Liver (tissue), 6 donors: ENCODE measurements around the gene NCKAP5L. TPM values are rescaled to one million over a fixed set of nuclear protein-coding genes. Genes with fewer than 3 reads are reported as not detected.

Source experiments
- CTCF ChIP-seq: fragments of 150-350 bp; IDR thresholded peaks from 2 replicates; pipeline ENCODE4 v1.5.1; 2017; ENCODE audit warnings: improper control_type of control experiment, low read depth, low read length; ENCODE audit not compliant: missing input control
- RXRA ChIP-seq, 2 donors: IDR thresholded peaks; 2 replicates each; pipeline ENCODE4 v1.6.1; 2017 to 2018; ENCODE audit warnings: antibody characterized with exemption in 2 of 2, mild to moderate bottlenecking in 1 of 2
- SP1 ChIP-seq: IDR thresholded peaks from 2 replicates; pipeline ENCODE4 v1.6.1; 2018; ENCODE audit warnings: antibody characterized with exemption, mild to moderate bottlenecking
- ZBTB33 ChIP-seq: IDR thresholded peaks from 2 replicates; pipeline ENCODE4 v1.6.1; 2016; ENCODE audit warnings: antibody characterized with exemption
- polyA plus RNA-seq, 2 donors: library from polyadenylated mRNA; stranded (reverse) in 1 of 2; unstranded in 1 of 2; fragments of 200-250 nt in 1 of 2; fragments of >200 nt in 1 of 2; fragmentation: Nextera tagmentation in 1 of 2; extraction: Ambion mirVana in 1 of 2; gene quantifications; one replicate each; pipeline versions ENCODE4 v1.2.1 to v1.2.3, GENCODE V29; 2013 to 2015
- small RNA-seq: library from RNA; depleted of rRNA; stranded (forward); fragments of <200 nt; gene quantifications from one replicate; pipeline ENCODE3, GENCODE V24; 2014
- total RNA-seq, 2 donors: library from RNA; depleted of rRNA; stranded (reverse); fragments of >200 nt; gene quantifications; one replicate each; pipeline ENCODE4 v1.2.3, GENCODE V29; 2014
- donor health status: healthy.
- donor health status: healthy.
- donor health status: healthy.

The NCKAP5L gene
- total and polyA plus RNA-seq, 4 donors, result 2.9 to 6.8 (median 4.2) TPM

GRCh38 chr12:49741882-49742620 lies 86.2 kb downstream of the NCKAP5L start (continued):
- peak; percentile 93 for TF ChIP-seq SP1
- TF ChIP-seq ZBTB33, result peak; percentile 73
- TF ChIP-seq CTCF, result no peak
- TF ChIP-seq RXRA (IDR thresholded peaks at IDR 0.05), result peak; percentile 94 to 97

Small RNA genes within 50 kb of the gene (small RNA-seq; reads per million reads assigned to genes)
- not detected for gene LSM6P2

Other genes with a start within 250 kb of the NCKAP5L start
- under 1 TPM; 0.19 to 0.84 TPM for gene FAM186B, start 222.8 kb downstream of the NCKAP5L start, total RNA-seq
- gene FAM186B, start 222.8 kb downstream of the NCKAP5L start, polyA plus RNA-seq, result under 1 TPM; 0.33 to 0.51 TPM
- 1 to 10 TPM; 2.4 to 4.8 TPM for gene PRPF40B, start 204.9 kb downstream of the NCKAP5L start, total RNA-seq
- 1 to 10 TPM; 3.4 to 4.3 TPM for gene PRPF40B, start 204.9 kb downstream of the NCKAP5L start, polyA plus RNA-seq
- 1 to 10 TPM; 4.0 to 4.5 TPM for gene FMNL3, start 121.0 kb downstream of the NCKAP5L start, total RNA-seq
- gene FMNL3, start 121.0 kb downstream of the NCKAP5L start, polyA plus RNA-seq, result 1 to 10 TPM in 1 of 2 donors, under 1 TPM in 1; 0.72 to 1.2 TPM
- gene TMBIM6, start 86.9 kb downstream of the NCKAP5L start, total RNA-seq, result 100 to 1,000 TPM; 464 to 740 TPM
- 1,000 to 10,000 TPM in 1 of 2 donors, 100 to 1,000 TPM in 1; 687 to 1,207 TPM for gene TMBIM6, start 86.9 kb downstream of the NCKAP5L start, polyA plus RNA-seq
- 1 to 10 TPM; 1.7 to 4.4 TPM for gene BCDIN3D, start 14.7 kb upstream of the NCKAP5L start, total RNA-seq
- 1 to 10 TPM; 2.0 to 2.2 TPM for gene BCDIN3D, start 14.7 kb upstream of the NCKAP5L start, polyA plus RNA-seq
- under 1 TPM in 1 of 2 donors, not detected in 1; 0.23 TPM for gene FAIM2, start 75.5 kb upstream of the NCKAP5L start, total RNA-seq
- gene FAIM2, start 75.5 kb upstream of the NCKAP5L start, polyA plus RNA-seq, result under 1 TPM in 1 of 2 donors, not detected in 1; 0.06 TPM
- not detected for gene AQP2, start 122.3 kb upstream of the NCKAP5L start, total RNA-seq
- gene AQP2, start 122.3 kb upstream of the NCKAP5L start, polyA plus RNA-seq, result not detected
- not detected for gene AQP5, start 133.5 kb upstream of the NCKAP5L start, total RNA-seq
- not detected for gene AQP5, start 133.5 kb upstream of the NCKAP5L start, polyA plus RNA-seq
- not detected for gene AQP6, start 144.5 kb upstream of the NCKAP5L start, total RNA-seq
- under 1 TPM; 0.05 to 0.11 TPM for gene AQP6, start 144.5 kb upstream of the NCKAP5L start, polyA plus RNA-seq
- gene RACGAP1, start 197.1 kb upstream of the NCKAP5L start, total RNA-seq, result 10 to 100 TPM in 1 of 2 donors, 1 to 10 TPM in 1; 2.4 to 38.3 TPM
- 1 to 10 TPM; 1.0 to 3.4 TPM for gene RACGAP1, start 197.1 kb upstream of the NCKAP5L start, polyA plus RNA-seq
- under 1 TPM; 0.05 to 0.08 TPM for gene ASIC1, start 229.2 kb upstream of the NCKAP5L start, total RNA-seq
- gene ASIC1, start 229.2 kb upstream of the NCKAP5L start, polyA plus RNA-seq, result under 1 TPM in 1 of 2 donors, not detected in 1; 0.06 TPM